ENCODE measurements around the gene BECN2. TPM values are rescaled to one million over a fixed set of nuclear protein-coding genes. Genes with fewer than 3 reads are reported as not detected.

The BECN2 gene
- total RNA-seq, 1 donor from 2014 or later, result not detected

GRCh38 chr1:241964550-241965282 lies 7.1 kb downstream of the BECN2 start:
- H3K27me3 ChIP-seq, result no peaks in the 10 kb centered on the region

GRCh38 chr1:241968611-241969010 lies 11.0 kb downstream of the BECN2 start:
- intact Hi-C loops (cut with DNase I), result no loop called here
- H3K27me3 ChIP-seq, result no peaks in the 10 kb centered on the region

More at GRCh38 chr1:241964550-241965282, 7.1 kb downstream of the BECN2 start:
- TF ChIP-seq, protein P1, sequence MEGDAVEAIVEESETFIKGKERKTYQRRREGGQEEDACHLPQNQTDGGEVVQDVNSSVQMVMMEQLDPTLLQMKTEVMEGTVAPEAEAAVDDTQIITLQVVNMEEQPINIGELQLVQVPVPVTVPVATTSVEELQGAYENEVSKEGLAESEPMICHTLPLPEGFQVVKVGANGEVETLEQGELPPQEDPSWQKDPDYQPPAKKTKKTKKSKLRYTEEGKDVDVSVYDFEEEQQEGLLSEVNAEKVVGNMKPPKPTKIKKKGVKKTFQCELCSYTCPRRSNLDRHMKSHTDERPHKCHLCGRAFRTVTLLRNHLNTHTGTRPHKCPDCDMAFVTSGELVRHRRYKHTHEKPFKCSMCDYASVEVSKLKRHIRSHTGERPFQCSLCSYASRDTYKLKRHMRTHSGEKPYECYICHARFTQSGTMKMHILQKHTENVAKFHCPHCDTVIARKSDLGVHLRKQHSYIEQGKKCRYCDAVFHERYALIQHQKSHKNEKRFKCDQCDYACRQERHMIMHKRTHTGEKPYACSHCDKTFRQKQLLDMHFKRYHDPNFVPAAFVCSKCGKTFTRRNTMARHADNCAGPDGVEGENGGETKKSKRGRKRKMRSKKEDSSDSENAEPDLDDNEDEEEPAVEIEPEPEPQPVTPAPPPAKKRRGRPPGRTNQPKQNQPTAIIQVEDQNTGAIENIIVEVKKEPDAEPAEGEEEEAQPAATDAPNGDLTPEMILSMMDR (IDR thresholded peaks at IDR 0.05), result no peak
- Histone ChIP-seq H3K9me3 (no peaks in the 10 kb centered on the region), H3K27ac (no peak overlapping the region), H3K4me1 (no peaks in the 10 kb centered on the region), H3K36me3 (no peaks in the 10 kb centered on the region), H3K4me3 (no peak overlapping the region)
- intact Hi-C loops (cut with DNase I), result no loop called here
- no peak for DNase-seq (ENCODE audit: low spot score in 2 of 2)

GRCh38 chr1:241972703-241973369 lies 15.3 kb downstream of the BECN2 start:
- Histone ChIP-seq H3K9me3 (no peaks in the 10 kb centered on the region), H3K4me3 (no peak overlapping the region), H3K27ac (no peak overlapping the region), H3K4me1 (no peaks in the 10 kb centered on the region), H3K27me3 (no peaks in the 10 kb centered on the region), H3K36me3 (no peaks in the 10 kb centered on the region)
- intact Hi-C loops (cut with DNase I), result no loop called here
- DNase-seq (ENCODE audit: low spot score in 2 of 2), result no peak
- TF ChIP-seq, protein P1 (IDR thresholded peaks at IDR 0.05), result no peak

More at GRCh38 chr1:241968611-241969010, 11.0 kb downstream of the BECN2 start:
- Histone ChIP-seq H3K4me1 (no peaks in the 10 kb centered on the region), H3K36me3 (no peaks in the 10 kb centered on the region), H3K27ac (no peak overlapping the region), H3K9me3 (no peaks in the 10 kb centered on the region), H3K4me3 (no peak overlapping the region)
- DNase-seq (ENCODE audit: low spot score in 2 of 2), result no peak
- TF ChIP-seq, protein P1 (IDR thresholded peaks at IDR 0.05), result no peak

DNA sequence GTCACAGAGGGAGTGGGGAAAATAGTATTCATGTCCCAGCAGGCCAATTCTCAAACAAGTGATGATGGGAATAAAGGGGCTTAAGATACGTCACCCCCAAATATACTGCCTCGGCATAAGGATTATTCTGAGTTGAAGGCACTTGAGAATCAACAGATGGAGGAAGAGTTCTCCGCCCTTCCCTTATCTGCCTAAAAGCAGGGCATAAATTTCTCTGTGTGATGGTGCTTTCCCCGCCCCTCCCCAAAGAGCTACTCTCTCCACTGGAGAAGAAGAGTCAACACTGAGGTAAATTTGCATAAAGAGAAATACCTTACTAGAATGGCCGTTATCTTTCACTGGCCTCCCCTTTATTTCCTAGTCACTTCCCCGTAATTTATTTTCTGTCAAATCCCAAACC lies 18.7 kb downstream of the BECN2 start:
- DNase-seq (ENCODE audit: low spot score in 2 of 2), result no peak
- H3K9me3 ChIP-seq, result no peaks in the 10 kb centered on the region
- TF ChIP-seq, protein P1 (IDR thresholded peaks at IDR 0.05), result no peak
- H3K4me1 ChIP-seq, result no peaks in the 10 kb centered on the region
- no peaks in the 10 kb centered on the region for H3K27me3 ChIP-seq
- H3K36me3 ChIP-seq, result no peaks in the 10 kb centered on the region
- intact Hi-C loops (cut with DNase I), result no loop called here
- H3K4me3 ChIP-seq, result no peak overlapping the region
- no peak overlapping the region for H3K27ac ChIP-seq

DNA sequence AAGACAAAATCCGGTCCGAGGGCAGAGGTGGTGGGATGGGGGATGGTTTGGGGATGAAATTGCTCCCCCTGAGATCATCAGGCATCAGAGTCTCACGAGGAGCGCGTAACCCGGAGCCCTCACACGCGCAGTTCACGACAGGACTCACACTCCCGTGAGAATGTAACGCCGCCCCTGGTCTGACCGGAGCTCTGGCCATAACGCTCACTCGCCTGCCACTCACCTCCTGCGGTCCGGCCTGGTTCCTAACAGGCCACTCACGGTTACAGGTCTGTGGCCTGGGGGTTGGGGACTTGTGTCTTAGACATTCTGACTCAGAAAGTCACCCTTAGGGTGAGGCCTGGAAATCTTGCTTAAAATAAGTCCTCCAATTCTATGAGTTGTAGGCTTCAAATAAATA lies 21.5 kb downstream of the BECN2 start:
- no peak overlapping the region for H3K4me3 ChIP-seq
- no peak overlapping the region for H3K27ac ChIP-seq
- intact Hi-C loops (cut with DNase I), result no loop called here
- DNase-seq (ENCODE audit: low spot score in 2 of 2), result no peak
- H3K9me3 ChIP-seq, result no peaks in the 10 kb centered on the region
- no peaks in the 10 kb centered on the region for H3K27me3 ChIP-seq
- no peaks in the 10 kb centered on the region for H3K36me3 ChIP-seq
- no peaks in the 10 kb centered on the region for H3K4me1 ChIP-seq
- TF ChIP-seq, protein P1 (IDR thresholded peaks at IDR 0.05), result no peak

All from ascending aorta (tissue), 2 donors.